GM11168 (cell line): Measurements from ENCODE around the gene YES1.
"Not testable (repeated sequence)": the region's sequence is repeated elsewhere in the genome, so short reads cannot be mapped to it uniquely, and the experiment has no call there.

ENCODE experiments used
- in situ Hi-C: fragments of 300-500 bp; cut with MboI; formaldehyde crosslinking; loops from one replicate; pipeline ENCODE4 v1.12.0; 2022; ENCODE audit warnings: low sequenced_read_pairs; ENCODE audit not compliant: unreplicated experiment

YES1 gene

DNA sequence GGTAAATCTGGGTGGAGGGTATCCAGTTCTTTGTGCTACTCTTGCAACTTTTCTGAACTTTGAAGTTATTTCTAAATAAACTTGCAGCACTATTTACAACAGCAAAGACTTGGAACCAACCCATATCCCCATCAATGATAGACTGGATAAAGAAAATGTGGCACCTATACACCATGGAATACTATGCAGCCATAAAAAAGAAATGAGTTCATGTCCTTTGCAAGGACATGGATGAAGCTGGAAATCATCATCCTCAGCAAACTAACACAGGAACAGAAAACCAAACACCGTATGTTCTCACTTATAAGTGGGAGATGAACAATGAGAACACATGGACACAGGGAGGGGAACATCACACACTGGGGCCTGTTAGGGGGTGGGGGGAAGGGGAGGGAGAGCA is 16.7 kb downstream of the YES1 start:
- in situ Hi-C loops: not testable (repeated sequence)

DNA sequence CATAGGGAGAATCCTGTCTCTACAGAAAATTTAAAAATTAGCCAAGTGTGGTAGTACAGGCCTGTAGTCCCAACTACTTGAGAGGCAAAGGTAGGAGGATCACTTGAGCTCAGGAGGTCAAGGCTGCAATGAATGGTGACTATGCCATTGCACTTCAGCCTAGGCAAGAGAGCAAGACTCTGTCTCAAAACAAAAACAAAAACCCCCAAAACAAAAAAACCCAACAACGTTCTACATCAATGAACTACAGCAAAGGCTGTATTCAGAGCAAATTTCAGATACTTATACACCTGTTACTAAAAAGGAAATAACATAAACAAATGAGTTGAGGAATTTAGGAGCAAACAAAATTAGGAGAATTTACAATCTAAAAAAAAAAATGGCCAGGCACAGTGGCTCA is 22.6 kb downstream of the YES1 start:
- in situ Hi-C loops: no loop called here

DNA sequence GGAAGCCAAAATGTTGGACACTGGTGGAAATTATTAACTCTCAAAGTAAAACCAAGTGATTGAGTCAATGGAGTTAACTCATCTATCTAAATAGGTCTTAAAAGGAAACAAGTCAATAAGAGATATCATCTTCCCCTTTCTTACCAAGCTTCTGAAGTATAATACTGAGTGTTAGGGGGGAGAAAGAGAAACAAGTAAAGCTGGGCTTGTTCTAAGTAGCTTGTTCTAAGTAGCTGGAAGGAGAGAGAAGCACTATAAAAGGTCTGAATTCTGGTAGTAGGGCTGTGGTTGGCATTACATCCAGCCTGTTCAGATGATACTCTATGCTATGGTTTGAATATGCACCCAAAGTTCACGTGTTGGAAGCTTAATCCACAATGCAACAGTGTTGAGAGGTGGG is 26.8 kb downstream of the YES1 start:
- in situ Hi-C loops: no loop called here

DNA sequence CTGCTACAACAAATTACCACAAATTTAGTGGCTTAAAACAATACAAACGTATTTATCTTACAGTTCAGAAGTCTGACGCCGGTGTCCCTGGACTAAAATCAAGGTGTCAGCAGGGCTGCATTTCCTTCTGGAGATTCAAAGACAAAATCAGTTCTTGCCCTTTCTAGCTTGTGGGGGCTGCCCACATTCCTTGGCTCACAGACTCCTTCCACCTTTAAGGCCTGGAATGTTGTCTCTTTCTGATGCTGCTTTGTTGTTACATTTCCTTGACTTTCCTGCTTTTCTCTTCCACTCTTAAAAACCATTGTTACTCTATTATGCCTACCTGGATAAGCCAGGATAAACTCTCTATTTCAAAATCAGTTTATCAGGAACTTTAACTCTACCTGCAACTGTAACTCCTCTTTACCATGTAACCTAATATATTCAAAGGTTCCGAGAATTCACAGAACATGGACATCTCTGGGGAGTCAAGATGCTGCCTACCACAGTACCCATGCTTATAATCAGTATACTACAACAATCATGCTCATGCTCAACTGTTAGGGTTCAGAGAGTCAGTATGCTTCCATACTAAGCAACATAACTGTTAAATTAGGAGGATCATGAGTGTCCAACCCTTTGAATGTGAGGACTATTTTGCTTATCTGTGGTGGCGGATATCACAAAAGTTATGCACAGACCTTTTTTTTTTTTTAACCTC is 27.4 kb downstream of the YES1 start:
- in situ Hi-C loops: no loop called here

DNA sequence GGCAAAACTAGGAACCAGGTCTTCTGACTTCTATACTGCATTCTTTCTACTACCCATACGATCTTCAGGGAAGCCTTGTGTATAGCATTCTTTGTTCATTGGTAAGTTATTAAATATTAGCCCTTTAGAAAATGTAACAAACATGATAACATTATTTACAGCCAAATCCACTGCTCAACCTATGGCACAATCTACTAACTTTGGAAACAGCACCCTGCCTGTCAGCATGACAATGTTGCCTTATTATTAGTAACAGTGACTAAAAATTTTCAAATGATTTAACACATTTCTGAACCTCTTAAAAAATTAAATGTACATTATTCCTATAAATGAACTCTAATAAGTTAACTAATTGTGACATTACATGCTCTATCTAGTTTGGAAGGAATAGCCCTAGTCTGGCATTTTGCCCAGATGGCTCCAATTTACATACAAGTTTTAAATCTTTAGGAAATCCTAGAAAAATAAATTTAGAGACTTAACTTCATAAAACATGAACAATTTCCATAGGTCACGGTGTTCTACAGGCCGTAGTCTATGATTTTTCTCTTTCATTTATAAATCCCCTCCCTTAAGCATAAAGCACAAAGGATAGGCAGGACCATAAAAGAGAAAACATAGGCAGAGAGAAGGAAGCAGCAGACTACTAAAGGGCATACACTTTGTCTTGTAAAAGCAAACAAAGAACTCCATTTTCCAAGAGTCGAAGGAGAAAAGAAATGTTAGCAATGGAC is 33.7 kb downstream of the YES1 start:
- in situ Hi-C loops: no loop called here

DNA sequence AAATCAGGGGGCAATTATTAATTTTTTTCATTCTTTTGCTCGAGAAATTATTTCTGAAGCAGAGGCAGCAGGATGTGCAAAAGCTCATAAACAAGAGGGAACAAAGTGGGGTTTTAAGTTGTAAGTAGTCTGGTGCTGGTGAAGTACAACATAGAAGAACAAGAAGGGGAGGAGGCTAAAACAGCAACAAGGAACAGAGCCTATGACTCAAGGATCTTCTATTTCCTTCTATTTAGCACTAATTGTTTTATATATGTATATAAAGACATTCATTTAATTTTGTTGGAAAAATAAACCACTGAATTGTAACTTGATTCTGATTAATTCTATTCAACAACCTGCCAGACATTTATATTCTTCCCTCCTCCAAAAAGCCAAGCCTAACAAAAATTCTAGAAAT is 35.0 kb downstream of the YES1 start:
- in situ Hi-C loops: no loop called here

DNA sequence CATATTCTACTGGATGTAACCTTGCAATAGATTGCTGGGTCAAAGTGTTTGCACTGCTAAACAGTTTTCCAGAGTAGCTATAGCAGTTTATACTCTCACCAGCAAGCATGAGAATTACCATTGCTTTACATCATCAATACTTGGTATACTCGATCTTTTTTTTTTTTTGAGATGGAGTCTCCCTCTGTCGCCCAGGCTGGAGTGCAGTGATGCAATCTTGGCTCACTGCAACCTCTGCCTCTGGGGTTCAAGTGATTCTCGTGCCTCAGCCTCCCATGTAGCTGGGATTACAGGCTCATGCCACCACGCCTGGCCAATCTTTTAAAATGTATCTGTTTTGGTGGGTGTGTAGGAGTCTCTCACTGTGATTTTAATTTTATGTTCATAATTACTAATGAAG is 36.0 kb downstream of the YES1 start:
- in situ Hi-C loops: not testable (repeated sequence)

DNA sequence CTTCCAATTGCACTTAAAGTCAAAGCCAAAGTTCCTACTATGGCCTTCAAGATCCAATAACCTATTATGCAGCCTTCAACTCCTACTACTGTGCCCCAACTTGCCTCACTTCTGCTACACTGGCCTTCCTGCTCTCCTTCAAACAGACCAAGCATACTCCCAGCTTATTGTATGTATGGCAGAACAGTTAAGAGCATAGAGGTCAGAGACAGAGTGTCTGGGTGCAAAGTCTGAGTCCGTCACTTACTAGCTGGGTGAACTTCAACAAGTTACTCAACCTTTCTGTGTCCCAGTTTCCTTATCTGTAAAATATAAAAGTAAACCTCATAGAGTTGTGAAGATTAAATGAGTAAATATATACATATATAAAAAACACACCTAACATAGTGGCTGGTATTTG is 37.2 kb downstream of the YES1 start:
- in situ Hi-C loops: no loop called here

DNA sequence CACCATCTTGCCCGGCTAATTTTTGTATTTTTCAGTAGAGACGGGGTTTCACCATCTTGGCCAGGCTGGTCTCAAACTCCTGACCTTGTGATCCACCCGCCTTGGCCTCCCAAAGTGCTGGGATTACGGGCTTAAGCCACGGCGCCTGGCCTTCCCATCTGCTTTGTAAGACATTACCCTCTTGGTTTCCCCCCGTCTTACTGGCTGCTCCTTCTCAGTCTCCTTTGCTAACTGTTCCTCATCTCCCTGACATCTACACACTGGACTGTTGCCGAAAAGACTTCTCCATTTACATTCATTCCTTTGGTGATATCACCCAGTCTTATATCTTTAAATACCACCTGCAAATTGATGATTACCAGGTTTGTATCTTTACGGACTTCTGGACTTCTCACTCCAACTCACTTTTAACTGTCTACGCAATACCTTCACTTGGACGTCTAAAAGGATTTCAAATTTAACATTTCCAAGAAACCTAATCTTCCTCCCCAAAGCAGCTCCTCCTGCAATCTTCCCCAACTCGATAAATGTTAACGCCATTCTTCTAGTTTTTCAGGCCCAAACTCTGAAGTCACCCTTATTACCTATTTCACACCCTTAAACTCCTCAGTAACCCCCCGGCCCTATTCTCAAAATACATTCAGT is 37.9 kb downstream of the YES1 start:
- in situ Hi-C loops: no loop called here

DNA sequence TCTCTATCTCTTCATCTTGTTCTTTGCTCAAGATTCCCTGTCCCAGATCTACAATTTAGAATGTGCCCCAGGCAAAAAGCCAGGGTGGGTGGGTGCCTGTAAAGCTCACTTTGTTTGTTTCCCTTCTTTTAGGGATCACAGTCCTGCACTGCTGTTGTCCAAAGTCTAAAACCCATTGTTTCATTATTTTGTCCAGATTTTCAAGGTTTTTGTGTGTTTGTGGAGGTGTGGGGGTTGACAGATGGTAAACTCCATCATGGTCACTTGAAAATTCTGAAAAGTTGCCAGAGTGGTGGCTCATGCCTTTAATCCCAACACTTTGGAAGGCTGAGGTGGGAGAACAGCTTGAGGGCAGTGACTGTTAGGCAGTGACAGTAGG is 41.5 kb downstream of the YES1 start:
- in situ Hi-C loops: no loop called here

DNA sequence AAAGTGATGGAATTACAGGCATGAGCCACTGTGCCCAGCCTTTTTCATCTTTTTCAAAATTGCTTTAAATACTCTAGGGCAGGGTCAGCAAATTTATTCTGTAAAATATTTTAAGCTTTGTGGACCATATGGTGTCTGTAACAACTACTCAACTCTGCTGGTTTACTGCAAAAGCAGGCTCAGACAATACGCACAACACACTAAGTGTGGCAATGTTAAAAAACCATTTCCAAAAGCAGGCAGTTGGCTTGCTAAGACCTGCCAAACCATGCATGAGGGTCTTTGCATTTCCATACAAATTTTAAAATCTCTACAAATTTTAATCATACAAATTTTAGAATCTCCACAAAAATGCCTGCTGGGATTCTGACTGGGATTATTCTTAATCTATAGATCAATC is 44.1 kb downstream of the YES1 start:
- in situ Hi-C loops: no loop called here

DNA sequence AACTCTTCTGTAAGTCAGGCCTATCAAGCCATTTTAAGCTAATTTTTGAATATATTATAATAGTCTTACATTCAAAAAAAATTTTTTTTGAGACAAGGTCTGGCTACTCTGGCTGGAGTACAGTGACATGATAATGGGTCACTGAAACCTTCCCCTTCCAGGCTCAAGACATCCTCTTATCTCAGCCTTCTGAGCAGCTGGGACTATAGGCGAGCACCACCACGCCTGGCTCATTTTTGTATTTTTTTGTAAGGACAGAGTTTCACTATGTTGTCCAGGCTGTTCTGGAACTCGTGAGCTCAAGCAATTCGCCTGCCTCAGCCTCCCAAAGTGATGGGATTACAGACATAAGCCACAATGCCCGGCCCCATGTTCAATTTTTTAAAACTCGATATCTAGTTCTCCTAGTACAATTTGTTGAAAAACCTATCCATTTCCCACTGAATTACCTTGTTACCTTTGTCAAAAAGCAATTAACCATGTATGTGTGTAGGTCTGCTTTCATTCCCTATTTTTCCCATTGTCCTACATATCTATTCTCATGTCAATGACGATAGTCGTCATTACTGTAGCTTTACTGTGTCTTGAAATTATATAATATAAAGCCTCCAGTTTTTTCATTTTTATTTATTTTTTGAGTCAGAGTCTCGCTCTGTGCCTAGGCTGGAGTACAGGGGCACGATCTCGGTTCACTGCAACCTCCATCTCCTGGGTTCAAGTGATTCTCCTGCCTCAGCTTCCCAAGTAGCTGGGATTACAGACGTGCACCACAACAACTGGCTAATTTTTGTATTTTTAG is 44.8 kb downstream of the YES1 start:
- in situ Hi-C loops: no loop called here

DNA sequence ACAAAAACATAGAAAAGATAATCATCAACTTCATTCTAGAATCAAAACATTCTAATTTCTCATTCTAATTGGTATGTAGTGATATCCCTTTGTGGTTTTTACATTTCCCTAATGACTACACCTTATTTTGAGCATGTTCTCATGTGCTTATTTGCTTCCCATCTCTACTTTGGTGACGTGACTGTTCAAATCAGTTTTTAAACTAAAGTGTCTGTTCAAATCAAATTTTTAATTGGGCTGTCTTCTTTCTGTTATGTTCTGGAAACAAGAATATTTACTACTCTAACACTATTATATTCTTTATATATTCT is 45.5 kb downstream of the YES1 start:
- in situ Hi-C loops: no loop called here

DNA sequence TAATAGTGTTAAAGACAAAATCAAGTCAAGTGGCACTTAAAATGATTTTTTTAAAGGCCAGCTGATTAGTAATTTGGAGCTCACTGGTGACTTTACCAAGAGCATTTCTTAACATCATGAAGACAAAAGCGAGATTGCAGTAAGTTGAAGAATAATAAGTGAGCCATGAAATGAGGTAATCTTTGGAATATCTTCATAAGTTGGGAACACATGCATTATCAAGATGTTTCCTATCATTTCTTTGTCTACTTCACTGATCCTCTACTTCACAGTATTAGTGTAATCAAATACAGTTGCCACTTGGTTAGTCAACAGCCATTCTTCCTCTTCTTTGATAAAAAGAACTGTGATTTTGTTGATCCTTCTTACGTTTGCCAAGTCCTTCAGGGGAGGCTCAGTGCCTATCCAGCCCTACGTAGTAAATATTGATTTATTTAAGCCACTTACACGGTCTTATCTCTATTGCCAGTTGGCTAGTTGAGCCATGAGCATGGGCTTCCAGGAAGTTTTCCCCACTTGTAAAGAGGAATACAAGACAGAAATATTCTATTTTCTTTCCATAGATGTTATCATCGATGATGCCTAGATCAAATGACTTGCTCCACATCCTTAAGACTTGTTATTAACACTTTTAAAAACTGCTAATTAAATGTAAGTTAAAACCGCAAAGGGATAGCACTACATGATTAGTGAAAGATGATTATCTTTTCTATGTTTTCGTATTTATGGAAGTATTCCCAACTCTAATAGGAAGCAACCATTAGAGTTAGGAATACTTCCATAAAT is 46.1 kb downstream of the YES1 start:
- in situ Hi-C loops: no loop called here

DNA sequence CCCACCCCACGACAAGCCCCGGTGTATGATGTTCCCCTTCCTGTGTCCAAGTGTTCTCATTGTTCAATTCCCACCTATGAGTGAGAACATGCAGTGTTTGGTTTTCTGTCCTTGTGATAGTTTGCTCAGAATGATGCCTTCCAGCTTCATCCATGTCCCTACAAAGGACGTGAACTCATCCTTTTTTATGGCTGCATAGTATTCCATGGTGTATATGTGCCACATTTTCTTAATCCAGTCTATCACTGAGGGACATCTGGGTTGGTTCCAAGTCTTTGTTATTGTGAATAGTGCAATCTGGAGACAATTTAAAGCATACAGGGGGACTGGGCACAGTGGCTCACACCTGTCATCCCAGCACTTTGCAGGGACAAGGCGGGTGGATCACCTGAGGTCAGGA is 52.2 kb downstream of the YES1 start:
- in situ Hi-C loops: not testable (repeated sequence)

DNA sequence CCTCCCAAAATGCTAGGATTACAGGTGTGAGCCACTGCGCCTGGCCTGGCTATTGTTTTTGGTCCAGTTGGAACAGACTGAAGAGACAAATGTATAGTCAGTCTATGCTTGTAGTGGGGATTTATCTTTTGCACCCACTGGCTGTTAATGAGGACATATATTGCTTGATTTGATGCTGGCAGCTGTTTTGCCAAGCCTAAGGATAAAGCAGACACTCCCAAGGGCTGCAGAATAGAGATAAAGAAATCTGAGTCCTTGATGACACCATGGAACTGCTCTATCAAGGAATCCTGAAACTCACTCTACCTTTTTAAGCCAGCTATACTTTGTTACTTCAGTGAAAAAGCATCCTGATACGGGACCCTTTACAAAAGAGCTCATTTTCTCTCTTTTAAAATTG is 56.5 kb downstream of the YES1 start:
- in situ Hi-C loops: no loop called here

DNA sequence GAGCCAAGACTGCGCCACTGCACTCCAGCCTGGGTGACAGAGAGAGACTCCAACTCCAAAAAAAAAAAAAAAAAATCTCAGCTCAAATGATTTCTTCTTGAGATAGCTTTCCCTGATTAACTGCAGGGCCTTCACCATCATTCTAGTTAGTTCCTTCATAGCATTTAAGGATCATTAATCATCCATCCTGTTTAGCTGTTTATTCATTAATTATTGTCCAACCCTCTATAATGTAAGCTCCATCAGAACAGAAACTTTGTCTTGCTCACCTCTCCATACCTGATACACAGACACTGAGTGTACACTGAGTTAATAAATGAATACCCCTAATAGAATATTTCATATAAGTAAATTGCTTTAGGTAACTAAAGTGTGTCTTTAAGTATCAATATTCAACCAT is 57.4 kb downstream of the YES1 start:
- in situ Hi-C loops: no loop called here

DNA sequence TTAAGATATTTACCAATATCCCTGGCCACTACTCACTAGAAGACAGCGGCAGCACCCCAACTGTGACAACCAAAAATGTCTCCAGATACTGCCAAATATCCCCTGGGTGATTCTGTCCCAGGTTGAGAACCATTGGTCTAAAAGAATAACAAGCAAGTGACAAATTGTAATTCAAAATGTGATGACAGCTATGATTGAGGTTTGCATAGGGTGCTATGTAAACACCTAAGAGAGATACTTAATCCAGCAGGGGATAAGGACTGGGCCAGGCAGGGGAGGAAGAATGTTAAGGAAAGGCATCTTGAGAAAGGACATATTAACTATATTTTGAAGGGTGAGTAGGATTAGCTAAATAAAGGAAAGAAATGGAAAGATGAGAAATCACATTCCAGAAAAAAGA is 61.6 kb downstream of the YES1 start:
- in situ Hi-C loops: no loop called here

DNA sequence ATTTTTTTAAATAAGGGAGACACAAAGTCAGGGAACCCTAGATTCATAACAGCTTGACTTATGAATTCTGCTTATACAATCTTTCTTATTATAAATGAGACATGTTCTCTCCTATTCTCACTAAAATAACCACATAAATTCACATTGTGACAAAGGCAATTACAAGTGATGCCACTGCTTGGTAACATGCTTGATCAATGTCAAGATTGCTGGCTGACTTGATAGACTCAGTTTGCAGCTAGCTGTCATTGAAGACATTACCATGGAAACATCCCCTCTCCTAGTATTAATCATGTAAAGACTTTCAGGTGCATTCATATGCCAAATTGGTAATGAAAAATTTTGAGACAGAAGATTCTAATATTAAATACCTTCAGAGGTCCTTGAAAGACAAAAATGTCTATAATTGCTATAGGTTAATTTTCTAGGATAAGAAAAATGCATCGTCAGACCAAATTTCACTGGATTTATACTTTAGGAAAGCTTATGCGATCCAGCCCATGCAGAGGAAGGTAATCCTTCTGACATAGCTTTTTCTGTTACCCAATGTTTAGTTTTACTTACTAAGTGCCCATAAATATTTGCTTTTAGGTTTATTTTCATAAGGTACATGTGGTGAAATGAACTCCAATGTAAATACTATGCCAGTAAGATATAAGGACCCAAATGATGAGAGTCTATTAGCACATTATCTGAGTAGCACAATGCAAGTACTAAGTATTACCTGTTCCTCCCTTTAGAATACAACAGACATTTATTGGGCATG is 67.0 kb downstream of the YES1 start:
- in situ Hi-C loops: loop anchor here (5.0 kb wide), 1 partner anchor 87 kb away; no protein-coding TSS in a partner anchor
